Measurements from ENCODE around the gene EFNA1.

Gene EFNA1

DNA sequence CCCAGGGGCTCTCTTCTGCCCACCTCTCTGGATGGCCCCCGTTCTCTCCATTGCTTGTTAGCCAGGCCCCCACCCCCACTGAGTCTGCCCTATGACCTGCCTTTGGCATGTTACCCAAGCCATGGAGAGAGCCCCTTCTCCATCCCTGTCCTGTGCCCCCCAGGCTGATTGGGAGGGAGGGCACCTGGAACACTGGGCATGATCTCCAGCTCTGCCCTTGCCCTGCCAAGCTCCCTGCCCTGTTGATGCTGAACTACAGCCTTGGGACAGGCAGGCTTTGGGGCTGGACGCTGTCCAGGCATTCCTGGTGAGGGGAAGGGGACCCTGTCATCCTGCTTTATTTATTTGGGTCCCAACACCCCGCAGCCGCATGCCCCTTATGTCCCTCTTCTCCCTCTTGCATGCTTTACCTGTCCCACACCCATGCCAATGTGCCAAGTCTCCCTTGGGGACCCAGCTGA is 56.7 kb downstream of the EFNA1 start:
- H3K9me2 ChIP-seq (replicated peaks; ENCODE audit: low read depth, low read length) = no peaks in the 10 kb centered on the region
- H2AFZ ChIP-seq (ENCODE audit: low read length) = no peak overlapping the region
- H3K9me3 ChIP-seq (ENCODE audit: insufficient read depth, low read depth, low read length) = no peaks in the 10 kb centered on the region
- H3K9ac ChIP-seq (ENCODE audit: low read depth, low read length, poor library complexity, severe bottlenecking) = no peak overlapping the region
- H3K4me2 ChIP-seq (ENCODE audit: low read depth, low read length, poor library complexity, severe bottlenecking) = no peak overlapping the region
- no peak for TF ChIP-seq EZH2phosphoT487 (IDR thresholded peaks at IDR 0.05; ENCODE audit: borderline replicate concordance)
- no peak for TF ChIP-seq CTCF (conservative IDR thresholded peaks at IDR 0.05; ENCODE audit: low read length)
- no peaks in the 10 kb centered on the region for H3F3A ChIP-seq (ENCODE audit: low read depth)
- no peaks in the 10 kb centered on the region for H3K79me2 ChIP-seq (ENCODE audit: insufficient read depth, low read length)
- H4K20me1 ChIP-seq (ENCODE audit: insufficient read depth, low read length, poor library complexity, severe bottlenecking) = no peaks in the 10 kb centered on the region
- no peaks in the 10 kb centered on the region for H3K4me1 ChIP-seq (ENCODE audit: insufficient read depth, low read length, poor library complexity, severe bottlenecking)
- no peaks in the 10 kb centered on the region for H3K27me3 ChIP-seq (ENCODE audit: insufficient read depth, low read length, poor library complexity, severe bottlenecking)
- H3K36me3 ChIP-seq (ENCODE audit: insufficient read depth, low read length) = no peaks in the 10 kb centered on the region
- no peak overlapping the region for H3K4me3 ChIP-seq (ENCODE audit: low read length, poor library complexity, severe bottlenecking)
